SK-N-SH treated with all-trans-retinoic acid at 6 μM for 48 hours (cell line): ENCODE data around the gene KLHL6.

ENCODE experiments used
- ATAC-seq: fragments of 200-7000 bp; cut with Tn5 transposase; 3 replicates; pipeline ENCODE4 v1.9.1; 2020; ENCODE audit warnings: mild to moderate bottlenecking, moderate library complexity
- BACH2 ChIP-seq: fragments of 250-450 bp; sonication (Bioruptor Pico); IDR thresholded peaks from 2 replicates; pipeline ENCODE4 v1.9.0; 2021; ENCODE audit warnings: mild to moderate bottlenecking, borderline replicate concordance
- CREB5 ChIP-seq: fragments of 250-450 bp; sonication (Bioruptor Pico); IDR thresholded peaks from 2 replicates; pipeline ENCODE4 v1.5.1; 2020; ENCODE audit warnings: low read depth, mild to moderate bottlenecking, moderate library complexity
- CSDC2 ChIP-seq: fragments of 250-450 bp; sonication (Bioruptor Pico); IDR thresholded peaks from 2 replicates; pipeline ENCODE4 v1.5.0; 2020; ENCODE audit warnings: mild to moderate bottlenecking, moderate library complexity
- CSRNP3 ChIP-seq: fragments of 250-450 bp; sonication (Bioruptor Pico); IDR thresholded peaks from 2 replicates; pipeline ENCODE4 v1.5.1; 2021; ENCODE audit warnings: mild to moderate bottlenecking, moderate library complexity
- ESRRG ChIP-seq: fragments of 250-450 bp; sonication (Bioruptor Pico); IDR thresholded peaks from 2 replicates; pipeline ENCODE4 v1.6.1; 2021; ENCODE audit warnings: mild to moderate bottlenecking
- GLIS3 ChIP-seq: fragments of 250-450 bp; sonication (Bioruptor Pico); IDR thresholded peaks from 2 replicates; pipeline ENCODE4 v1.5.0; 2020; ENCODE audit warnings: mild to moderate bottlenecking, moderate library complexity
- ISL1 ChIP-seq: fragments of 250-450 bp; sonication (Bioruptor Pico); IDR thresholded peaks from 2 replicates; pipeline ENCODE4 v2.1.2; 2022; ENCODE audit warnings: mild to moderate bottlenecking, moderate library complexity
- OSR1 ChIP-seq: fragments of 250-450 bp; sonication (Bioruptor Pico); IDR thresholded peaks from 2 replicates; pipeline ENCODE4 v1.8.0; 2022; ENCODE audit warnings: moderate library complexity, mild to moderate bottlenecking, inconsistent platforms
- PATZ1 ChIP-seq: fragments of 250-450 bp; sonication (Bioruptor Pico); IDR thresholded peaks from 2 replicates; pipeline ENCODE4 v1.8.0; 2020; ENCODE audit warnings: mild to moderate bottlenecking, moderate library complexity, borderline replicate concordance
- POU6F1 ChIP-seq: fragments of 250-450 bp; sonication (Bioruptor Pico); IDR thresholded peaks from 2 replicates; pipeline ENCODE4 v1.8.0; 2021; ENCODE audit warnings: low read depth, mild to moderate bottlenecking, moderate library complexity, borderline replicate concordance
- PPARA ChIP-seq: fragments of 250-450 bp; sonication (Bioruptor Pico); IDR thresholded peaks from 2 replicates; pipeline ENCODE4 v1.5.0; 2020; ENCODE audit warnings: mild to moderate bottlenecking, borderline replicate concordance
- RARB ChIP-seq: fragments of 250-450 bp; sonication (Bioruptor Pico); IDR thresholded peaks from 2 replicates; pipeline ENCODE4 v1.8.0; 2021; ENCODE audit warnings: mild to moderate bottlenecking, moderate library complexity
- SNAI2 ChIP-seq: fragments of 250-450 bp; sonication (Bioruptor Pico); IDR thresholded peaks from 2 replicates; pipeline ENCODE4 v1.5.0; 2020; ENCODE audit warnings: mild to moderate bottlenecking, moderate library complexity
- TOX ChIP-seq: fragments of 250-450 bp; sonication (Bioruptor Pico); IDR thresholded peaks from 2 replicates; pipeline ENCODE4 v1.8.0; 2021; ENCODE audit warnings: mild to moderate bottlenecking, moderate library complexity, borderline replicate concordance
- TSHZ2 ChIP-seq: fragments of 250-450 bp; sonication (Bioruptor Pico); IDR thresholded peaks from 2 replicates; pipeline ENCODE4 v1.5.0; 2020; ENCODE audit warnings: mild to moderate bottlenecking, moderate library complexity
- ZC3H10 ChIP-seq: fragments of 250-450 bp; sonication (Bioruptor Pico); IDR thresholded peaks from 2 replicates; pipeline ENCODE4 v1.5.1; 2021; ENCODE audit warnings: mild to moderate bottlenecking, moderate library complexity
- ZFP3 ChIP-seq: fragments of 250-450 bp; sonication (Bioruptor Pico); IDR thresholded peaks from 2 replicates; pipeline ENCODE4 v1.5.0; 2020; ENCODE audit warnings: mild to moderate bottlenecking, moderate library complexity
- ZFP30 ChIP-seq: fragments of 450-650 bp; formaldehyde crosslinking; IDR thresholded peaks from 2 replicates; pipeline ENCODE4 v1.5.0; 2022; ENCODE audit warnings: mild to moderate bottlenecking, moderate library complexity
- ZNF565 ChIP-seq: fragments of 450-650 bp; formaldehyde crosslinking; conservative IDR thresholded peaks from 2 replicates; pipeline ENCODE4 v1.5.0; 2020; ENCODE audit warnings: low read depth, mild to moderate bottlenecking, moderate library complexity
- ZNF70 ChIP-seq: fragments of 450-650 bp; formaldehyde crosslinking; IDR thresholded peaks from 2 replicates; pipeline ENCODE4 v1.5.0; 2020; ENCODE audit warnings: mild to moderate bottlenecking, moderate library complexity
- ZNF8 ChIP-seq: fragments of 450-650 bp; formaldehyde crosslinking; IDR thresholded peaks from 2 replicates; pipeline ENCODE4 v1.5.0; 2020; ENCODE audit warnings: mild to moderate bottlenecking, moderate library complexity

KLHL6 gene

GRCh38 chr3:183555541-183556081 lies at the start of gene KLHL6:
Gene KLHL6 (minus strand): TSS chr3:183555706. CDS start chr3:183555653, 53 bp downstream.
- ATAC-seq: no peak
- TF ChIP-seq ZNF565: no peak
- TF ChIP-seq POU6F1: no peak
- no peak for TF ChIP-seq ZFP3 (CRISPR knock-in tag)
- TF ChIP-seq CREB5: no peak
- no peak for TF ChIP-seq ZFP30 (CRISPR knock-in tag)
- no peak for TF ChIP-seq TOX (CRISPR knock-in tag)
- no peak for TF ChIP-seq TSHZ2 (CRISPR knock-in tag)
- TF ChIP-seq, all 23 proteins: peak for 0

GRCh38 chr3:183597959-183598358 lies 42.5 kb upstream of the KLHL6 start:
- TF ChIP-seq CSDC2 (CRISPR knock-in tag): no peak
- no peak for TF ChIP-seq BACH2 (CRISPR knock-in tag)
- TF ChIP-seq RARB (CRISPR knock-in tag): no peak
- TF ChIP-seq ZFP30 (CRISPR knock-in tag): no peak
- TF ChIP-seq ZC3H10 (CRISPR knock-in tag): no peak
- TF ChIP-seq GLIS3 (CRISPR knock-in tag): no peak
- no peak for TF ChIP-seq OSR1 (CRISPR knock-in tag)
- no peak for TF ChIP-seq TOX (CRISPR knock-in tag)
- TF ChIP-seq SNAI2 (CRISPR knock-in tag): no peak
- no peak for TF ChIP-seq PATZ1
- TF ChIP-seq TSHZ2 (CRISPR knock-in tag): no peak
- TF ChIP-seq ZNF8 (CRISPR knock-in tag): no peak
- TF ChIP-seq ZFP3 (CRISPR knock-in tag): no peak
- no peak for TF ChIP-seq CSRNP3 (CRISPR knock-in tag)
- TF ChIP-seq ZNF70 (CRISPR knock-in tag): no peak
- no peak for TF ChIP-seq POU6F1
- TF ChIP-seq ISL1 (CRISPR knock-in tag): no peak
- no peak for TF ChIP-seq CREB5
- no peak for TF ChIP-seq ESRRG
- TF ChIP-seq PPARA (CRISPR knock-in tag): no peak
- ATAC-seq: no peak
